GM12873 (cell line): ENCODE data around the gene SNRNP48.

ENCODE experiments used
- CTCF ChIP-seq: IDR thresholded peaks from 2 replicates; pipeline ENCODE4 v1.5.1; 2012; ENCODE audit warnings: low read depth, mild to moderate bottlenecking, moderate library complexity, low read length, control low read depth; ENCODE audit not compliant: insufficient read depth; ENCODE audit errors: missing control alignments

The SNRNP48 gene

GRCh38 chr6:7585287-7585930, 4.6 kb upstream of the SNRNP48 start:
- TF ChIP-seq CTCF: no peak

DNA sequence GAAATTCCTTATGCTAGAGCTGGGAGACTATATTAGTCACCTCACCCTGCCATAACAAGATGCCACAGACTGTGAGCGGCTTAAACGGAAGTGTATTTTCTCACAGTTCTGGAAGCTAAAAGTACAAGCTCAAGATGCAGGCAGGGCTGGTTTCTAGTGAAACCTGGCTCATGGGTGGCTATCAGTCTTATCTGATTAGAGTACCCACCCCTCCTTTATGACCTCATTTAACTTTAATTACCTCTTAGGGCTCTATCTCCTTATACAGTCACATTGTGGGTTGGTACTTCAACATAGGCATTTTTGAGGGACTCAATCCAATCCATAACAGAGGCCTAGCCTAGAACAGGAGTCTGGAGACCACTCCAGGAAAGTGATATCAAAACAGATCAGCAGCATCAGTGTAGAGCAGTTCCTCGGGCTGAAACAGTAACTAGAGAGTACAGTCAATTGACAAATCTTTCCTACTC, 2.3 kb upstream of the SNRNP48 start:
- no peak for TF ChIP-seq CTCF

DNA sequence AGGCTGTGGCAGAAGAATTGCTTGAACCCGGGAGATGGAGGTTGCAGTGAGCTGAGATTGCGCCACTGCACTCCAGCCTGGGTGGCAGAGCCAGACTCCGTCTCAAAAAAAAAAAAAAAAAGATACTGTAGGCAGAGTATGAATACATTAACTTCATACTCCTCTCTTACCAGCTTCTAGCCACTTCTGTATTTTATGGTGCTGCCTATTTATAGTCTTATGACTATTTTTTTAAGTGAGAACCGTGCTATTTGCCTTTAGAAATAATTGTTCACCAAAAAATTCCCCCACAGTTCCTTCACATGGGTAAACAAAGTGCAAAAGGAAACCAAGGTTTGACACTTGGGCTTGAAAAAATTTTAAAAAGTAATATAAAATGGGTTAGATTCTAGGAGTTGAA, 1.5 kb upstream of the SNRNP48 start:
- TF ChIP-seq CTCF: no peak

GRCh38 chr6:7589221-7589620, 777 bp upstream of the SNRNP48 start:
- TF ChIP-seq CTCF: no peak

DNA sequence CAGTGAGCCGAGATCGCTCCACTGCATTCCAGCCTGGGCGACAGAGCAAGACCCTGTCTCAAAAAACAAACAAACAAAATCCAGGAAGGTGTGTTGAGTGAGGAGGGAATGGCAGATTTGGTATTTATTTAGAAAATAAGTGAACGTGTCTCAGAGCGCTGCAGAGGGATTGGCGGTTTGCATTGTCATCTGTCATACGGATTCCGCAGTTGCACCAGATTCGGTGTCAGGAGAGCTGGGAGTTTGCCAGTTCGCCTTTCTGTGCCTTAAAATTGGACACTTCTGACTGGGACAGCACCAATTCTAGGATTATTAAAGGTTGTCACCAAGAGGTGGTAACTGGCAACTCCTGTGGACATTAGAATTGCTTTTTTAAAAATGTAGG, 912 bp downstream of the SNRNP48 start:
- TF ChIP-seq CTCF: no peak

DNA sequence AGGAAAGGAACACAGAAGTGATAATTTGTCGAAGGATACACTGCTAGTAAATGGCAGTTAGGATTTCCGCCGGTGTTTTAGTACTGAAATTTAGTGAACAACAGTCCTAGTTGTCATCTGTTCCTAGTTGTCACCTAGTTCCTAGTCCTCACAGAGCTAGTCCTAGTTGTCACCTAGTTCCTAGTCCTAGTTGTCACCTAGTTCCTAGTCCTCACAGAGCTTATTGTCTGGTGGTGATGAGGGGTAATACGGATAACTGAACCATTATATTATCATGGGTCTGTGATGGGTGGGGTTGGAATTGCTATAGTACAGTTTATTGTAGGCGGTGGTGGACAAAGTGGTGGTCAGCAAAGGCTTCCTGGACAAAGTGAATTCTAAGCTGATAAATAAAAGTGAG, 1.8 kb downstream of the SNRNP48 start:
- no peak for TF ChIP-seq CTCF

DNA sequence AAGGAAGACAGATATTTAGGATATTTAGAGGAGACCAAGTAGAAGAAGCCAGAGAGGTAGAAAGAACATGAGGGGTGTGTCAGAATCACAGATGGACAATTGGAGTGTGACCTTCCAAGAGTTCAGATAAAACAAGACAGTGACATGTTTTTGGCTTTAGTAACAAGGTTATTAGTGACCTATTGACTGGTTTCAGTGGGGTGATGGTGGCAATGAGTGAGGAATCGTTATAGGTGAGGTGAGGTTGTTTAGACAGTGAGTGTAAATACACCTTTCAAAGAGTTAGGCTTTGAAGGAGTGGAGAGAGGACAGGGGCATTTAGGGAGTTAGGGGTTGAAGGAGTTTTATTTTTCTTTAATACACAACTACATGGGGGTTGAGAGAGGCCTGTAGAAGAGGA, 3.2 kb downstream of the SNRNP48 start:
- no peak for TF ChIP-seq CTCF

DNA sequence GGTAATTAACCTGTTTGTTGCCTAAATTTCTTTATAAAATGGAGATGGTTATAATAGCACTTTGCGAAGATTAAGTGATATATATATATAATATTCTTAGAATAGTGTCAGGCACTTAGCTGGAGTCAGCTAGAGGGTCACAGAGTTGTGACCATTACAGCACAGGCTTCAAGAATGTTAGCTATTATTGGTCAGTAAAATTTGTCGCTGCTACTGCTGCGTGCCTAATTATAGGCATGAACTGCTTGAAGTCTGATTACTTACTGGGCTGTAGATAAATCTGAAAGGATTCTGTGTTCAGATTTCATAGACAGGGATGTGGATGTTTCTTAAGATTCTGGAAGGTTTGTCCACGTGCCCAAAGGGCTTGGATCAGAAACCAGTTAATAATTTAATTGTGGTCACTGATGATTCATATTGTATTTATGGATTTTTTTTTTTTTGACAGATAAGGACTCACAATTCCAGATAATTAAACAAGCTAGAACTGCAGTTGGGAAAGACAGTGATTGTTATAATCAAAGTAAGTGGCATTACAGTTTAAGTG, 4.7 kb downstream of the SNRNP48 start:
- no peak for TF ChIP-seq CTCF
